COLO829 (cell line): Measurements from ENCODE around the gene NRARP.
A peak's percentile ranks its signal among the peaks of the same experiment; 100 is the strongest.

Experiments
- DNase-seq: peaks from one replicate; pipeline ENCODE4 v3.0.0; 2012; ENCODE audit warnings: low spot score

Gene NRARP

DNA sequence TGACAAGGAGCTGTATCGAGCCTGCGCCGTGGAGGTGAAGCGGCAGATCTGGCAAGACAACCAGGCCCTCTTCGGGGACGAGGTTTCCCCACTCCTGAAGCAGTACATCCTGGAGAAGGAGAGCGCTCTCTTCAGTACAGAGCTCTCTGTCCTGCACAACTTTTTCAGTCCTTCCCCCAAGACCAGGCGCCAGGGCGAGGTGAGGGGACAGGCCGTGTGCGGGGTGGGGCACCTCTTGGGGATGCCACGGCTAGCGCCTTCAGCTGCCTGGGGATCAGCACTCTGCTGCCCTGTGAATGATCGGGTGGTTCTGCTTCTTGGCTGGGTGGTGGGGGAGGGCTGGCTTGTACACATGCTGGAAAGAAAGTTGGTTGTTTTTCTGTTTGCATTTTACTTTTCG is 45.2 kb downstream of the NRARP start:
- no peak for DNase-seq

DNA sequence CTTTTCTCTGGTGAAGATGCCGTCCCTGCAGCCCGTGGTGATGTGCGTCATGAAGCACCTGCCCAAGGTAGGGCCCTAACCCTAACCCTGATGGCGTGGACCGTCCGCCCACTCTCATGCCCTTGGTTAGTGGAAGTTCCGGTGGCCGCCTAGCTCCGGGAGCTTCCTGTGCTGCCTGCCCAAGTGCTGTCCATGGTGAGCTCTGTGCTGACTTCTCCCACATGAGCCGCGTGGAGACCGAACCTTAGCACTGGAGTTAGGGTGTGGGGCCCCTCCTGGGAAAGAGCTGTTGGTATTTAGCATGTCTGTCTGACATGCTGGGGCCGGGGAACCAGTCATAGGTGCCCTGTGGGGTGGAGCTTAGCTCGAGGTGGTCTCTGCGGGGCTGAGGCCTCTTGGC is 45.7 kb downstream of the NRARP start:
- no peak for DNase-seq

DNA sequence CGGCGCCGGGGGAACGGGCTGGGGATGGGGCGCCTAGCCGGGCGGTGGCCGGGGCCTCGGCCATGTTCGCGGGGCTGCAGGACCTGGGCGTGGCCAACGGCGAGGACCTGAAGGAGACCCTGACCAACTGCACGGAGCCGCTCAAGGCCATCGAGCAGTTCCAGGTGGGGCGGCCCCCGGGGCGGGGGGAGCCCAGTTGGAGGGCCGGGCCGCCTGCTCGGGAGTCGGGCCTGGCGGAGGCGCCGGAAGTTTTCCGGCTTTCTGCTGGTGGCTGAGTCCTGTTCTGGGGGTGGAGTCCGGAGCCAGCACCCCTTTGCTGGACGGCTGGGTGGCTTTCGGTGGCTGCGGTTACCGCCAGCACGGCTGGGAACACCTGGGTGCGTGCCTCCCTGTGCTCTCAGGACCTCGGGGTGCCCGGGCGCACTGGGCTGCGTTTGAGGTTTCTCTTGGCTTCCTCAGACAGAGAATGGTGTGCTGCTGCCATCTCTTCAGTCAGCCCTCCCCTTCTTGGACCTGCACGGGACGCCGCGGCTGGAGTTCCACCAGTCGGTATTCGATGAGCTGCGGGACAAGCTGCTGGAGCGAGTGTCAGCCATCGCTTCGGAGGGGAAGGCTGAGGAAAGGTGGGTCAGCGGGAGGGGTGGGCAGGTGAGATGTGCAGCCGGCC is 46.5 kb downstream of the NRARP start:
- no peak for DNase-seq

DNA sequence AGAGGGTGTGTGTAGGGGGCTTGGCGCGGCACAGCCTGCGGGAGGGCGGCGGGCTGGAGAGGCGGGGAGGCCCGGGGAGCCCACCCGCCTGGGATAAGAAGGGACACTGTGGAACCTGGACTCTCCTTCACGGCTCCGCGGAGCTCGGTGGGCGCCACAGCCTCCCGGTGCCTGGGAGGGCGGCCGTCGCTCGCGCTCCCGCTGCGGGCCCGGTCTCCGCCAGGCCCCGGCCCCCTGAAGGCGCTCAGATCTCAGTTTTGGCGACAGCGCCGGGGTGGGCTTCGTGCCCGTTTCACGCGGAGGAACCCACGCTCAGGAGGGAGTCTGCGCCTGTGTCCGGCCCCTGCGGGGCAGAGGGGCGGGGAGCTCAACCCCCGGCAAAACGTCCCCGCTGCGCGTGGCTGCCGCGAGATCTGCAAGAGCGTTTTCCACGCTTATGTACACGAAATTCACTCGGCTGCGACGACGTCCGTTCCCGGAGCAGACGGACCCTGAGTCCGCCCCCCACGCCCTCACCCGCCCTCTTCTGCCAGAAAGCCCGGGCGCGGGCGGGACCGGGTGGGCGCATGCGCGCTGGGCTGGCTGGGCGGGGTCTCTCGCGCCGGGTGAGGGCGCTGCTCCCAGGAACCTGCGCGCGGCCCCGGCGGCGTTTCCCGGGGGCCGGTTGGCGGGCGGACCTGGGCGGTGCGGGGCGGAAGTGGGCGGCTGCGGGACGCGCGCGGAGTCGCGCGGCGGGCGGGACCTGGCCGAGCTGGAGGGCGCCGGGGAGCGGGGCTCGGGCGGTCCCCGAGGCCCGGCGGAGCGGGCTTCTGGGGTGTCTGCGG is 47.2 kb downstream of the NRARP start, which contains the start of gene NELFB:
Gene NELFB, plus strand, starts transcription at position 704 of the 824 bp plus-strand sequence.
- peak; percentile 100 for DNase-seq

DNA sequence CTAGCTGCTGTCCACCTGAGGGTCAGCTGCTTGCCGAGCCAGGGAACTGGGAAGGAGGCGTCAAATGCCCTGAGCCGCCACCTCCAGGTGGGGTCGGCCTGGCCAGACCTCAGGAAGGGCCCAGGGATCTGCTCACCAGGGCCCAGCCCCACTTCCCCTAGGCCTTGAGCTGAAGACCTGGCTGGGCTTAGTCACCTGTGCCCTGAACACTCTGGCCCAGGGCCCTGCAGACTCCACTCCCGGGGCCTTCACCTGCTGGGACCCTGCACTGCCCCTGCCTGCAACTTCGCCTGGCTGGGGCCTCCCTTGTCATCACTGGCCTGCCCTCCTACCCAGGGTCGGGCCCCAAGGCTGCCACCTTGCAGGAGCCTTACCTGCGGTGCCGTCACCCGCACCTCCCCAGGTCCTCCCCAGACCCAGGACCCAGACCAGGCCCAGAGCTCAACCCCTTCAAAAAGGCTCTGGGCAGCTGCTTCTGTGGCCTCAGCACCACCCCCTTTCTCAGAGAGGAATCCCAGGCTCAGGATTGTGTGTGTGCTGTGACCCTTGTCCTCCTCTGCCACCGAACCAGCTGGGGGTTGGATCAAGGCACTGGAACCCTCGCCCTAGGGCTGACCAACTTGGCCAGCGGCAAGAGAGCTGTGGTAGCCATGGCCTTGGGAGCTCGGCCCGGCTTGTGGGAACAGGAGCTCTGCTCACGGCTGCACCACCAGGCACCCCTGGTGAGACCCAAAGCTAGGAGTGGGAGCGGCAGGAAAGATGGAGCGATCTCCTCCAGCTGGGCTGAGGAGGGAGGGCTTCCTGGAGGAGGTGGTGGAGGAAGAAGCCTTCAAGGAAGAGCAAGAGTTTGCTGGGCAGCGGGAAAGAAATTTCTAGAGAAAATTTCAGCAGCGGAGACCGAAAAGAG is 48.1 kb downstream of the NRARP start:
- DNase-seq, result no peak

DNA sequence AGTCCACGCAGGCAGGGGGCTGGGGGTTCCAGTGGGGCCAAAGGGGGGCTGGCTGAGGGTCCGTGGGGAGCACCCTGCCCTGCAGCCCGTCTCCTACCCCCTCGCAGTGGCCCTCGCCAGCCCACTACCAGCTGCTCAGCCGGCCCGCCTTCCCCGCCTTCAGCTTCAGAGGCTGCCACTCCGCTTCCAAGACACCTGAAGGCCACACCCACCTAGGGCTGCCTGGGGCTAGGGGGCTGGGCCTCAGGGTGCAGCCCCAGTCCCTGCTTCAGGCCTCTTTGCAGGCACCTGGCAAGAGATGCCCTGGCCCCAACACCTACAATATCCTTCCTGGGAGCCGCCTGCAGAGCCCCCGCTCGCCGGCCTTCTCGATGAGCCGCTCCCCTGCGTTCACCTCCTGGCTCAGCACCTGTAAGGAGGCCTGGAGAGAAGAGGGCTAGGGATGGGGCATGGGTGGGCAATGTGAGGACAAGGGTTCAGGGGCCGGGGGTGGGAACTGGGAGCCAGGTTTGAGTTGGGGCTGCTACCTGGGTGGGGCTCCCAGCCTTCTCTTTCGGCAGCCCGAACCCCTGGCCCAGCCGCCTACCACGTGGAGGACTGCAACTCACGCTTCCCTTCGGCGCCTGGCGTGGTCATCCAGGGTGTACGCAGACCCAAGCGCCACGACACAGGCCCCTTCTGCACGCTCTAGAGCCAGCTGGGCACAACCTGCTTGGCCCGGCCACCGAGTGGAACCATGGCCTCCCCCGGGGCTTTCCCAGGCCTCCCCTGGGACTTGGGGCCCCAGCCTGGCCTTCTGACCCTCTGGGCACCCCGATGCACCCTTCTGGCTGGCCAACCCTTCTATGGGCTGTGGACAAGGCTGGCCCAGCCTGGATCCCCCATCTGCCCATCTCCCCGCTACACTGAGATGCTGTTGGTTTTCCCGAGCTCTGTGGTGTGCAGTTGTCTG is 49.2 kb downstream of the NRARP start:
- no peak for DNase-seq

DNA sequence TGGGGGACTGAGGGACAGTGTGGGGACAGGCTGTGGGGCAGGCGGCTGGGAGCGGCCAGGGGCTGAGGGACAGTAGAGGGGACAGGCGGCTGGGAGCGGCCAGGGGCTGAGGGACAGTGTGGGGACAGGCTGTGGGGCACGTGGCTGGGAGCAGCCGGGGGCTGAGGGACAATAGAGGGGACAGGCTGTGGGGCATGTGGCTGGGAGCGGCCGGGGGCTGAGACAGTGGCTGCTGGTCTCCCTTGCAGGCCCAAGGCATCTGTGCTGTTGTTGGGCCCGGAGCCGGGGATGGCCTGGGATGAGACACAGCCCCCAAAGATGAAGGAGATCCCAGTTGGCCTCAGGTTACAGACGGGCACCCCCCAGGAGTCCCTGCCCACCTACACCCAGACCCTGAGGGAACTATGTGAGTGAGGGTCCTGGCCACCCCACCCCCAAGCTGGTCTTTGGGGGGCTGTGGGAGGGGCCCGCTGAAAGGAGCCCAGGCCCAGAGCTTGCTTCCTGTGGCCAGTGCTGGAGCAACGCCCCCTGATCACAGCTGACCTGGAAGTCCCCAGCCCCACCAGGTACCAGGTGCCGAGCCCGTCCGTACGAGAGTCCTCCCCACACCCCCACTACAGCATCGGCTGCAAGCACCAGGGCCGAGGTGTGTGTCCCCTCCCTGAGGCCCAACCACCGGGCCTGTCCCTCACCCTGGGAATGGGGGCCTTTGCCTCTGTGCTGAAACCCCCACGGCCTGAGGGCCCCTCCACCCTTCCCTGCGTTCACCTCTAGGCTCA is 50.4 kb downstream of the NRARP start:
- DNase-seq, result no peak

DNA sequence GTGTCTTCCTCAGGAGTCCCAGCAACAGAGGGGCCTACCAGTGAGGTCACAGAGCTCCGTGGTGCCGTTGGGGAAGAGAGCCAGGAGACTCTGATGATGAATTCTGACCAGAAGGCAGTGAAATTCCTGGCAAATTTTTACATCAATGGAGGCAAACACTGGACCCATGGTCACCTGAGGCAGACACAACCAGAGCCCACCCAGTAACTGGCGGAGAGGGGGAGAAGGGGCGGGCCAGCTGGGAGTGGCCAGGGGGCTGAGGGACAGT is 50.9 kb downstream of the NRARP start, which contains the start of gene STPG3:
Gene STPG3, plus strand, starts transcription at position 93 of the 268 bp plus-strand sequence. Its CDS starts 1 bp downstream, at position 94.
- no peak for DNase-seq

DNA sequence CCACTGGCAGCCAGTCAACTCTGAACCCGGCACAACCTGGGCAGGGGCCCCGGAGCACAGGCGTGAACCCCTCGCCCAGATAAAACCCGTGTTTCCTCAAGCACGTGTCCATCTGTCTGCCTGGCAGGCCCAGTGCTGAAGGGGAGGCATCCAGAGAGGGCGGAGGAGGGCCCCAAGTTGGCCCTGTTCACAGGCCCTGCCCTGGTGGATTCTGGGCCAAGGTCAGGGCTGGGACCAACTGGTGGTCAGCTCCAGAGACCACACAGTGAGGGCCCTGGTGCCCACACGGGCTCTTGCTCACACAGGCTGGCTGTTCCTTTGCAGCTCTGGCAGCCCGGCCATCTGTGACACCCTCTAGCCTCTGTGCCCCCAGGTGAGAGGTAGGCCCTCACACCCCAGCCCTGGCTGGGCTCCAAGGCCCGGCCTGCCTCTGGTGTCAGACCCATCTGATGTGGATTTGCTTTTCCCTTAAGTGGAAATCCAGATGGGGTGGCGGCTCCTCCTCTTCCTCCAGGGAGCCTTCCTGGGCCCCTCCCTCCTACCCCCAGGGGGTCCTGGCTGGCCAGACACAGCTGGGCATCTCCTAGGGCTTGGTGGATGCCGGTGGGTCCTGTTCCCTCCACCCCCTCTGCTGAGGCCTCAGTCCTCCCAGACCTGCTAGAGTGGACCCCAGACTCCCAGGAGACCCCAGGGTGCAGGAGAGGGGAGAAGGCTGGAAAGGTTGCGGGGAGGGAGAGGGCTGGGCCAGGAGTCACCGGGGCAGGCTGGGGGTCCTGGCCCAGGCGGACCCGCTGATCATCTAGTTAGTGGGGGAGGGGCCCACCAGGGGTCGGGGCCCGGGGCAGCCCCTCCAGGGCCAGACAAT is 51.5 kb downstream of the NRARP start:
- DNase-seq, result no peak
